GM11168 (cell line): Measurements from ENCODE around the gene BRD4.

Experiments used
- in situ Hi-C: fragments of 300-500 bp; cut with MboI; formaldehyde crosslinking; loops from one replicate; pipeline ENCODE4 v1.12.0; 2022; ENCODE audit warnings: low sequenced_read_pairs; ENCODE audit not compliant: unreplicated experiment

The BRD4 gene

GRCh38 chr19:15276620-15277215 lies 55.6 kb downstream of the BRD4 start:
- in situ Hi-C loops = no loop called here

GRCh38 chr19:15274477-15274876 lies 57.9 kb downstream of the BRD4 start:
- in situ Hi-C loops = no loop called here

- in situ Hi-C loops = no loop called here
Observed at GRCh38 chr19:15269806-15270205, 62.5 kb downstream of the BRD4 start.

GRCh38 chr19:15268928-15269253 lies 63.4 kb downstream of the BRD4 start:
- in situ Hi-C loops = no loop called here

GRCh38 chr19:15268192-15268927 lies 64.0 kb downstream of the BRD4 start:
- in situ Hi-C loops = no loop called here

- in situ Hi-C loops = no loop called here
Observed at GRCh38 chr19:15266683-15267082, 65.7 kb downstream of the BRD4 start.

- in situ Hi-C loops = no loop called here
Observed at GRCh38 chr19:15265850-15266248, 66.5 kb downstream of the BRD4 start.

- in situ Hi-C loops = no loop called here
Observed at GRCh38 chr19:15265214-15265849, 67.0 kb downstream of the BRD4 start.

GRCh38 chr19:15264933-15265206 lies 67.5 kb downstream of the BRD4 start:
- in situ Hi-C loops = no loop called here

- in situ Hi-C loops = no loop called here
Observed at GRCh38 chr19:15264061-15264932, 68.0 kb downstream of the BRD4 start.

GRCh38 chr19:15263361-15263985 lies 68.9 kb downstream of the BRD4 start:
- in situ Hi-C loops = no loop called here

GRCh38 chr19:15262011-15262410 lies 70.3 kb downstream of the BRD4 start:
- in situ Hi-C loops = no loop called here

- in situ Hi-C loops = no loop called here
Observed at GRCh38 chr19:15260939-15261338, 71.4 kb downstream of the BRD4 start.

GRCh38 chr19:15259907-15260306 lies 72.4 kb downstream of the BRD4 start:
- in situ Hi-C loops = no loop called here

GRCh38 chr19:15257782-15258181 lies 74.6 kb downstream of the BRD4 start:
- in situ Hi-C loops = no loop called here

- in situ Hi-C loops = no loop called here
Observed at GRCh38 chr19:15256708-15257331, 75.5 kb downstream of the BRD4 start.

- in situ Hi-C loops = no loop called here
Observed at GRCh38 chr19:15255359-15255990, 76.9 kb downstream of the BRD4 start.

GRCh38 chr19:15254547-15254946 lies 77.8 kb downstream of the BRD4 start:
- in situ Hi-C loops = no loop called here

GRCh38 chr19:15253513-15253912 lies 78.8 kb downstream of the BRD4 start:
- in situ Hi-C loops = no loop called here

- in situ Hi-C loops = no loop called here
Observed at GRCh38 chr19:15253061-15253460, 79.3 kb downstream of the BRD4 start.
